ENCODE data around the gene TMEM150C.

Gene TMEM150C

DNA sequence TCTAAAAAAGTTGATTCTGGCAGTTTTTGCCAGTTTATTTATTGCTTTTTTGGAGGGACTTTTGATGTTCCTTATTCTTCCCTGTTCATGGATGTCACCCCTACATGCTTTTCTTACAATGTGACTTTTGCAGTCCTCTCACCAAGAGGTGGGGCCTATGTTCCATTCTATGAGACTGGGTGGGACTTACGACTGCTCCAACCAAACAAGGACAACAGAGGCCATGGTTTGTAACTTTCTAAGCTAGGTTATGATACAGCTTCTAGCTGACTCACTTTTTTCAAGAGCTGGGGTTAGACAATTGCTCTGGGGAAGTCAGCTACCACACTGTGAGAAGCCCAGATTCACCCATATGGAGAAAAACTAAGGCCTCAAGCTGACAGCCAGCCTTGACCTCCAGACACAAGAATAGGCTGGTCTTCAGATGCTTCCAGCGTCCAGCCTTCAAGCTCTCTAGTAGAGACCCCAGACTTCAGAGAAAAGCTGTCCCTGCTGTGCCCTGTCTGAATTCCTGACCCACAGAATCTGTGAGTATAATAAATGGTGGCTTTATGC lies 91.9 kb downstream of the TMEM150C start:
- no peak for DNase-seq

DNA sequence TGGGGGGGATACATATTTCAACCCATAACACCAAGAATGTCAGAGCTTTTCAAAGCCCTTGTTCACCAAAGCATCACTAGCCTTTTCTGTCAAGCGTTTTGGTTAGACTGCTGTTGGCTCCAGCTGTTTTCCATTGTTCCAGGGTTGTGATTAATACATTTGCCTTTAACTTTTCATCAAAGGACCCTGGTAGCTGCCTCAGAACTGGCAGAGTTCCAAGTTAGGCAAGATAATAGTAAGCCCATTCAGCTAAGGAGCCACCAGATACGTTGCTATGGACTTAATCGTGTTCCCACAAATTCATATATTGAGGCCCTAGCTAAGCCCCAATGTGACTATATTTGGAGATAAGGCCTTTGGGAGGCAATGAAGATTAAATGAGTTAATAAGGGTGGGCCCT lies 94.3 kb downstream of the TMEM150C start:
- peak; percentile 41 for DNase-seq

DNA sequence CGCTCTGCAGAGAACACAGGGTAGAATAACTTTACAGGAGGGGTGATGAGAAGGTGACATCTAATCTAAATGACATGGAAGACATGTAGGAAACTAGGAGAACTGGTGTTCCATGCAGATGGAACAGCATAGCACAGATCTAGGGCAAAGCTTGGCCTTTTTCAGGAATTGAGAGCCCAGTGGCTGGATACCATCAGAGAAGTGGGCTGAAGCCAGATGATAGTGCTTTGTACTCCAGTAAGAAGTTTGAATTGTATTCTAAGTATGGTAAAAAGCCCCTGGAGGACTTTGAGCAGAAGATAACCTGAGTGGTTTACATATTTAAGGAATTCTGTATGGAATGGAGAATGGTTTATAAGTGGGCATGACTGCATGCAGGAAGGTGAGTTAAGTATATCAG lies 98.6 kb downstream of the TMEM150C start:
- DNase-seq, result no peak

DNA sequence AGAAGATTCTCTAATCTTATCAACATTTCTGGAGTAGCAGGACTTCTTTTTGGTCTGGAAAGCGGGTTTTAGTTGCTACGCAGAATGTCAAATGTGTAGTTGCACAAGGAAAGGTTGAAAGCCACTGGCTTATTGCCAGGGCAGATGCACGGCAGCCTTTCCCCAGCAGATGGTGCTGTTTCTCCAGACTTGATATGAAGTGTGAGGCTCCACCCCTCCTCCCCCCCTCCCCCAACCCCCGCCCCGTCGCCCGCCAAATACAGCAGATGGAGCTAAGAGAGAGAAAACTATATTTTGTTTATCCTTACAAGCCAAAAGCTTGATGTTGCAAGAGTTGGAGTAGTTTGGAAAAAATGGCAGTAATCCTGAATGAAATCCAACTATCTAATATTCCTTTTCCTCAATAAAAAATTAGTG lies 99.4 kb downstream of the TMEM150C start:
- DNase-seq, result peak; percentile 80

DNA sequence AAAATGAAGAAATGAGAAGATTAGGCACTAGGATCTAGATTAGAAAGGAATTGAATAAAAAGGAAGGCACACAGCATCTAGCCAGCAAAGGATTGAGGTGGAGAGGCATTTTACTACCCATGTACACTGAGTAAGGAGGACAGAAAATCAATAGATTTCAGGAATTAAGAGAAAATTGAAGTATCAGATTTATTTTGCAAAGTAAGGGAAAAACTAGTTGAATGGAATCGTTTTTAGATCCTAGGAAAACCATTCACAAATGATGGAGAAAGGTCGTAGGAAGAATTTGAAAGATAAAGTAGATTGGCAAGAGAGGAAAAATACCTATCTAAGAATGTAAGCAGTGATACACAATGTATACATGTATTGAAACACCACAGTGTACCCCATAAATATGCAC lies 100.1 kb downstream of the TMEM150C start:
- DNase-seq, result no peak

DNA sequence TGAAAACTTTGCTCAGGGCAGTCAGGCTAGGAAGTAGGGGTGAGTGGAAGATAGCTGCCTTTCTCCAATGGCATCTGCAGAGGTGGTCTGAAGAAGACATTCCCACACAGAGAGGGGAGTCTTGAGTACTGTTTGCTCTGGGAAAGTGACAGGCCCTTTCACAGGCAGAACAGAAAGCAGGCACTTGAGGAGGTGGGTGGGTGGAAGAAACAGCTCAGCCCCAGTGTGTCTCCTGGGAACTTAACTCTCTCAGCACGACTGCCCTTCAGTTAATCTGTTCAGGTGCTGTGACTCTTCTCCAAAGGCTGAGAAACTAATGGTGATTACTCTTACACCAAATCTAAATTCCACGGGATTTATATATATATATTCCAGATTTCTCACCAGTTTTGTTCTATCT lies 103.1 kb downstream of the TMEM150C start:
- DNase-seq, result no peak

DNA sequence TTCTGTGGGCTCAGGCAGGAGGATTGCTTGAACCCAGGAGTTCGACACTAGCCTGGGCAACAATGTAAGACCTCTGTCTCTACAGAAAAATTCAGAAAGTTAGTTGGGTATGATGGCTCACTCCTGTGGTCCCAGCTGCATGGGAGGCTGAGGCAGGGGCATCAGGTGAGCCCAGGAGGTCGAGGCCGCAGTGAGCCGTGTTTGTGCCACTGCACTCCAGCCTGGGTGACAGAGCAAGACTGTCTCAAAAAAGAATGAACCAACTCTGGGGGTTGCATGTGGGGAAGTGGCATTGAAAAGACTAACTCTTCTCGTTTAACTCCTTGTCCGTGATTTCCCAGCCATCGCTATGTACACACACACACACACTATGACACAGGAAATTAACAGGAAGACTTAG lies 104.5 kb downstream of the TMEM150C start:
- no peak for DNase-seq

DNA sequence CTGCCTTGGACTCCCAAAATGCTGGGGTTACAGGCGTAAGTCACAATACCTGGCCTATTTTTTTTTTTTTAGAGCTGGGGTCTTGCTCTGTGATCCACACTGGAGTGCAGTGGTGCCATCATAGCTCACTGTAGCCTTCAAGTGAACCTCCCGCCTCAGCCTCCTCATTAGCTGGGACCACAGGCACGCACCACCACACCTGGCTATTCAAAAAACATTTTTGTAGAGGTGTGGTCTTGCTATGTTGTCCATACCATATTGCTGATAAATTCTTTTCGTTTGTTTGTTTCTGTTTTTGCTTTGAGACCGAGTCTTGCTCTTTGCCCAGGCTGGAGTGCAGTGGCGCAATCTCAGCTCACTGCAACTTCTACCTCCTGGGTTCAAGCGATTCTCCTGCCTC lies 109.8 kb downstream of the TMEM150C start:
- no peak for DNase-seq

DNA sequence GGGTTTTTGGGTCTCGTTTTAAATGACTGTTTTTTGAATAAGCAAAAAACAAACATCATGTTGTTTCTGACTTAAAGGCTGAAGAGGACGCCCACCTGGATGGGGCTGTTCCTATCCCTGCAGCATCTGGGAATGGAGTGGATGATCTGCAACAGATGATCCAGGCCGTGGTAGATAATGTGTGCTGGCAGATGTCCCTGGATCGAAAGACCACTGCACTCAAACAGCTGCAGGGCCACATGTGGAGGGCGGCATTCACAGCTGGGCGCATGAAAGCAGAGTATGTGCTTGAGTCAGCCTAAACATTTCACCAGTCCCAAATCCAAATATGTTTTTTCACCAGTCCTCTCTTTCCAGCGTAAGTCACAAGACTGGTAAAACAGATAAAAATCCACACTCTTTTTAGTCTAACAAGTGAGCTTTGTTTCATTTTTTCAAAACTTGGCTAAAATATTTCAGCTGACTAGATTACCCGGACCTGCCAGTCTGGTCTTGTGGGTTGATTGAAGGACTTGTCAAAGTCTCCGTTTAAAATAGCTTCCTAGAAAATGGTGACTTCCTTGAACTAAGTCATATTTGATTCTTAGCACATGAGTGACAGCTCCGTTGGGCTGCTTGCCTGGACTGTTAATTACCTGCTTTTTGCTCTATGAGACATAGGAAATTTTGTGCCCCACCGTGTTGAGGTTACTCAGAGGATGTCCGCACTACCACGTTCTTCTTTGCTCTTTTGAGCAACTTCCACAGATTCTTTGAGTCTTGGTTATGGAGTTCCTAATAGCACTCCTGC lies 110.6 kb downstream of the TMEM150C start:
- DNase-seq, result no peak

DNA sequence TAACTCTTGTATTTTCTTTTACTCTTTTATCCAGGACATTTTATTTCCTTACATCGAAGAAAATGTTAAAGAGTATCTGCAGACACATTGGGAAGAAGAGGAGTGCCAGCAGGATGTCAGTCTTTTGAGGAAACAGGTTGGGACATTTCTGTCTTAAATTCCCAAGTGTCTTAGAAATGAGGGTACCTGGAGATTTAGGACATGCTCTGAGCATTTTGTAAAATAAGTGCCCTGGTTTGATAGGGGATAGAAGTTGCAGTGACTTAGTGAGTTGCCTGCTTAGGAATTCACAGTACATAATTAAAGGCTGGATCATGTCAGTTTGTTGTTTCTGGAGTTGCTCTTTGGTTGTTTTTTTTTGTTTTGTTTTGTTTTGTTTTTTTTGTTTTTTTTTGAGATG lies 113.9 kb downstream of the TMEM150C start:
- DNase-seq, result no peak

DNA sequence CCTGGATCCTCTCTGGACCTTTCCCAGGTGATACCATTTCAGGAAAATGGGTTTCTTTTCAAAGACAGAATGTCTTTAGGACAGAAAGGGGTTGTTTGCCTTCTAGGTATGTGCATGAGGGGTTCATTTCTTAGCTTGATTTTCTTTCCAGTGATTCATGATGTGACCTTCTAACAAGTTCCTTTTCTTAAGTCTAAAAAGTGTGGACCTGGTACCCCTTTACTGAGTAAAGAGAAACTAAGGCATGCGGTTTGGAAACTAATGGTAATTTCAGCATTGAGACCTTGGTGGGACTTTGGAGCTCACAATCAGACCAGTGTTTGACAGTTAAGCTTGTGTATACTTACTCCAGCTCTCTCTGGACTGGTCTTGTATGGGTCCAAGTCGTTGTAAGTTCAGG lies 122.7 kb downstream of the TMEM150C start:
- DNase-seq, result no peak

DNA sequence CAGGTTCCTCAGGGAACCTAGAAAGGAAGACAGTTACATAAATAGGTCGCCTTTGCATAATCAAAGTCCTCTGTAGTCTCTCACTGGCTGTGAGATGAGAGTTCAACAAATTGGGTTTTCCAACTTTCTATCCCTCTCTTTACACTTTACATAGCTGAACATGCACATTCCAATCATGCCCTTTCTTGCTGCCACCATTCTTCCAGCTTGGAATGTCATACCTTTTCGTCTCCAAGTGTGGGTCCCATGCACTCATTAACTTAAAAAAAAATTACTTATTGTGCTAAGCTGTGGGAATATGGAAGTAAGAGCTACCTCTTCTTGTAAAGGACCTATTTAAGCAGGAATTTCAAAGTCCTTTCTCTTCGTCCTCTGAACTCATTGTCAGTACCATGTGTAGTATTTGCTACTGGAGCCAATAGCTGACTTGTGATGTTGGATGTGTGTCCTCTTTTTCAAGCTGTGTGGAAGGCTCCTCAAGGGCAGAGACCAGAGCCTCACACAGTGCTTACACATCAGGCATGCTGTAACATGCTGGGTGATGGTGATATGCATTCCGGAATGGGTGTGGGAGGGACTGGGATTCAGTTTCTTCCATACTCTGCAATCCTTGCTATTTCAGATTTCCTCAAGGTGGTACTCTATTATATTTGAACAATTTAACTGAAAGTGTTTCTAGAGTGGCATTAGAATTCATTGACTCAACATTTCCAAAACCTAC lies 124.3 kb downstream of the TMEM150C start:
- no peak for DNase-seq

DNA sequence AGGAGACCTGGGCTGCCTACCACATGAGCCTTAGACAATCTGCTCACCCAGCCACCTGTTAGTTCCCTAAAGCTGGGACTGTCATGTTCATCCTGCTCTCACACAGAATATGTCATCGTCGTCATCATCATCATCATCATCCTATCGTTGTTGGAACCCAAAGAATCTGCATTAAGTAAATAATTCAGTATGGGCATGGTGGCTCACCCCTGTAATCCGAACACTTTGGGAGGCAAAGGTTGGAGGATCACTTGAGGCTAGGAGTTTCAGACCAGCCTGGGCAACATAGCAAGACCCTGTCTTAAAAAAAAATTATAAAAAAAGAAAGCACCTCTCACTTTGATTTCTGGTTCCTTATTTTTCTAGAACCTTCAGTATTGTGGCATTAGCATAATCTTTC lies 125.0 kb downstream of the TMEM150C start:
- DNase-seq, result no peak

DNA sequence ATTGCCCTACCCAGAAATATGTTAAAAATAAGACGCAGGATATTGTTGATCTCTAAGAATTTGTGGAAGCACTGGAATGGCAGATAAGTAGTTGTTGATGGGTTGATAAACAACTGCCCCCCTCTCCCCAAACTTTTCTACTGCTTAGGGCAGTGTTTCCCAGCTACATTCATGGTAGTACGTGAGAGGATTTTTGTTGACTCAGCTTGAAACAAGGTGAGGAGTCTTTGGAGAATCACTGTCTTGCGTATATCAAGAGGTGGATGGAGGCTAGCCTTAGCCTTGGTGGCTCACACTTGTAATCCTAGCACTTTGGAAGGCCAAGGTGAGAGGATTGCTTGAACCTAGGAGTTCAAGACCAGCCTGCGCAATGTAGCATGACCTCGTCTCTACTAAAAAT lies 125.7 kb downstream of the TMEM150C start:
- DNase-seq, result no peak

DNA sequence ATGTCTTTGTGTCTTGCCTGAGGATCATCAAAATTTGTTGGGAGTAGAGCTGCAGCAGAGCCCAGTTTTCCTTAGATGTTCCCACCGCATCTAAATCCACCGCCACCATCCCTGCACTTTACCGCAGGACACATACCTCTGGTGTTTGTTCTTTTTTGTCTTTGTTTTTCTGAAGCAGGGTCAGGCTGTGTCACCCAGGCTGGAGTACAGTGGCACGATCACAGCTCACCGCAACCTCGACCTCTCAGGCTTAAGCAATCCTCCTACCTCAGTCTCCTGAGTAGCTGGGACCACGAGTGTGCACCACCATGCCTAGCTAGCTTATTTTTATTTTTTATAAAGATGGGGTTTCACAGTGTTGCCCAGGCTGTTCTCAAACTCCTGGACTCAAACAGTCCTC lies 126.8 kb downstream of the TMEM150C start:
- no peak for DNase-seq

DNA sequence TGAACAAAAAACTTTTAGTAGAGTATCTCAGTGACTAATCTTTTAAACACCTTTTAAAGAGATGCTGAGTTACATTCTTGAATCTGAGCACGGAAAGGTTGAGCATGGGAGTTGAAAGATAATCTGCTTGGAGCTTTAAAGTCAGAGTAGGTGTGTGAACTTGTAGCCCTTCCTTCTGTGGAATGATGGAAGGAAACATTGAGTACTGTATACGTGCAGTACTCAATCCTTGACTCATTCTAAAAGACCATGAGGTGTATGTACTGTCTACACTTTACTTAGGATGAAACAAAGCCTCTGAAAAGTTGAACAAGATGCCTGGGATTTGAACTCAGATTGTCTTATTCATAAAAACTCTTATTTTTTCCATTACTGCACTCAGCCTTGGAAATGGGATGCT lies 128.0 kb downstream of the TMEM150C start:
- no peak for DNase-seq
